ENCODE results near the gene STX10.

STX10 gene

GRCh38 chr19:13118424-13119193, 31.6 kb downstream of the STX10 start:
- peak; percentile 49 for DNase-seq

GRCh38 chr19:13117772-13118423, 32.3 kb downstream of the STX10 start, which contains the start of gene NACC1:
Gene NACC1 (plus strand): TSS chr19:13118264. CDS start chr19:13135208, 16,944 bp downstream.
- DNase-seq = peak; percentile 78

GRCh38 chr19:13117176-13117771, 32.9 kb downstream of the STX10 start:
- DNase-seq = no peak

GRCh38 chr19:13116282-13117175, 33.6 kb downstream of the STX10 start, which contains the start of gene TRMT1:
Gene TRMT1 (minus strand): TSS chr19:13116740. CDS start chr19:13116399, 341 bp downstream.
- DNase-seq = peak; percentile 86

- DNase-seq = no peak
Observed at GRCh38 chr19:13115936-13116281, 34.3 kb downstream of the STX10 start.

GRCh38 chr19:13112555-13112954, 37.6 kb downstream of the STX10 start:
- DNase-seq = no peak

GRCh38 chr19:13110099-13110610, 40.0 kb downstream of the STX10 start:
- DNase-seq = no peak

- no peak for DNase-seq
Observed at GRCh38 chr19:13109361-13110098, 40.6 kb downstream of the STX10 start.

GRCh38 chr19:13104848-13105711, 45.1 kb downstream of the STX10 start:
- DNase-seq = no peak

GRCh38 chr19:13104360-13104847, 45.8 kb downstream of the STX10 start:
- DNase-seq = no peak

GRCh38 chr19:13103581-13104359, 46.4 kb downstream of the STX10 start:
- no peak for DNase-seq

GRCh38 chr19:13102666-13103580, 47.3 kb downstream of the STX10 start, which contains the start of gene LYL1:
Gene LYL1 (minus strand): TSS chr19:13102858. CDS start chr19:13101171, 1,687 bp downstream.
- no peak for DNase-seq

- DNase-seq = no peak
Observed at GRCh38 chr19:13102416-13102665, 47.8 kb downstream of the STX10 start.

GRCh38 chr19:13101590-13102415, 48.4 kb downstream of the STX10 start:
- DNase-seq = no peak

- DNase-seq = no peak
Observed at GRCh38 chr19:13100841-13101589, 49.2 kb downstream of the STX10 start.

GRCh38 chr19:13100031-13100588, 50.1 kb downstream of the STX10 start:
- peak; percentile 33 for DNase-seq
